Loucy (cell line): ENCODE measurements around the gene TMEM54.

Source experiments
- H2AFZ ChIP-seq: fragments of 200-600 bp; sonication (generic); 2 replicates; pipeline ENCODE4 v1.6.0; 2016; ENCODE audit warnings: antibody characterized with exemption, mild to moderate bottlenecking, low read length, moderate library complexity
- H3F3A ChIP-seq: fragments of 200-600 bp; 2 replicates; pipeline ENCODE4 v1.6.0; 2016; ENCODE audit warnings: antibody characterized with exemption, low read depth, mild to moderate bottlenecking
- H3K27me3 ChIP-seq: fragments of 200-600 bp; sonication (generic); 2 replicates; pipeline ENCODE4 v1.6.1; 2014; ENCODE audit warnings: low read length, mild to moderate bottlenecking; ENCODE audit not compliant: insufficient read depth, poor library complexity, severe bottlenecking
- H3K36me3 ChIP-seq: fragments of 200-600 bp; sonication (generic); 2 replicates; pipeline ENCODE4 v1.6.1; 2016; ENCODE audit warnings: low read length; ENCODE audit not compliant: insufficient read depth
- H3K4me1 ChIP-seq: fragments of 200-600 bp; sonication (generic); 2 replicates; pipeline ENCODE4 v1.5.1; 2014; ENCODE audit warnings: low read length, mild to moderate bottlenecking; ENCODE audit not compliant: insufficient read depth, poor library complexity, severe bottlenecking
- H3K4me2 ChIP-seq: fragments of 200-600 bp; sonication (generic); 2 replicates; pipeline ENCODE4 v1.6.0; 2014; ENCODE audit warnings: antibody characterized with exemption, low read length, low read depth, mild to moderate bottlenecking; ENCODE audit not compliant: poor library complexity, severe bottlenecking
- H3K4me3 ChIP-seq: fragments of 200-600 bp; sonication (generic); 2 replicates; pipeline ENCODE4 v1.5.1; 2014; ENCODE audit warnings: low read length, mild to moderate bottlenecking, mixed read lengths; ENCODE audit not compliant: poor library complexity, severe bottlenecking
- H3K79me2 ChIP-seq: fragments of 200-600 bp; sonication (generic); 2 replicates; pipeline ENCODE4 v1.6.1; 2014; ENCODE audit warnings: low read length; ENCODE audit not compliant: insufficient read depth
- H3K9ac ChIP-seq: fragments of 200-600 bp; sonication (generic); 2 replicates; pipeline ENCODE4 v1.6.0; 2014; ENCODE audit warnings: mild to moderate bottlenecking, low read depth, low read length, moderate library complexity; ENCODE audit not compliant: poor library complexity, severe bottlenecking
- H3K9me2 ChIP-seq: fragments of 200-600 bp; sonication (generic); replicated peaks from 2 replicates; pipeline ENCODE4 v1.6.1; 2016; ENCODE audit warnings: low read depth, low read length, mixed read lengths
- H3K9me3 ChIP-seq: fragments of 200-600 bp; sonication (generic); 2 replicates; pipeline ENCODE4 v1.6.1; 2014; ENCODE audit warnings: mild to moderate bottlenecking, antibody characterized with exemption, low read length, low read depth; ENCODE audit not compliant: insufficient read depth
- H4K20me1 ChIP-seq: fragments of 200-600 bp; sonication (generic); 2 replicates; pipeline ENCODE4 v1.6.0; 2014; ENCODE audit warnings: antibody characterized with exemption, low read length, mild to moderate bottlenecking; ENCODE audit not compliant: insufficient read depth, poor library complexity, severe bottlenecking
- CTCF ChIP-seq: fragments of 200-600 bp; sonication (generic); conservative IDR thresholded peaks from 2 replicates; pipeline ENCODE4 v1.5.1; 2014; ENCODE audit warnings: mild to moderate bottlenecking, antibody characterized with exemption, low read length
- EZH2phosphoT487 ChIP-seq: fragments of 200-600 bp; IDR thresholded peaks from 2 replicates; pipeline ENCODE4 v1.6.1; 2018; ENCODE audit warnings: antibody characterized with exemption, mild to moderate bottlenecking, moderate library complexity, borderline replicate concordance

Gene TMEM54

GRCh38 chr1:32858791-32859190 is 42.4 kb downstream of the TMEM54 start:
- H3K4me1 ChIP-seq, result no peaks in the 10 kb centered on the region
- H3K9me3 ChIP-seq, result no peaks in the 10 kb centered on the region
- no peak for TF ChIP-seq CTCF
- TF ChIP-seq EZH2phosphoT487, result no peak
- H2AFZ ChIP-seq, result no peak overlapping the region
- no peak overlapping the region for H3K4me3 ChIP-seq
- H3K27me3 ChIP-seq, result no peaks in the 10 kb centered on the region
- no peak overlapping the region for H3K9ac ChIP-seq
- H3F3A ChIP-seq, result no peaks in the 10 kb centered on the region
- H3K9me2 ChIP-seq, result no peaks in the 10 kb centered on the region
- H3K79me2 ChIP-seq, result no peaks in the 10 kb centered on the region
- no peaks in the 10 kb centered on the region for H4K20me1 ChIP-seq
- no peak overlapping the region for H3K4me2 ChIP-seq
- peaks cover 75% of the 10 kb centered on the region; the same call in 1 of the 2 replicates for H3K36me3 ChIP-seq

GRCh38 chr1:32858136-32858535 is 43.1 kb downstream of the TMEM54 start:
- Histone ChIP-seq H3K4me1 (no peaks in the 10 kb centered on the region), H3K27me3 (no peaks in the 10 kb centered on the region), H3F3A (no peaks in the 10 kb centered on the region), H3K79me2 (no peaks in the 10 kb centered on the region), H2AFZ (no peak overlapping the region), H4K20me1 (no peaks in the 10 kb centered on the region), H3K4me3 (no peak overlapping the region), H3K9me3 (no peaks in the 10 kb centered on the region), H3K9me2 (no peaks in the 10 kb centered on the region), H3K9ac (no peak overlapping the region), H3K4me2 (no peak overlapping the region), H3K36me3 (peaks cover 71% of the 10 kb centered on the region; the same call in 1 of the 2 replicates)
- TF ChIP-seq CTCF, result no peak
- no peak for TF ChIP-seq EZH2phosphoT487

GRCh38 chr1:32855861-32856617 is 45.1 kb downstream of the TMEM54 start:
- Histone ChIP-seq H3K79me2 (no peaks in the 10 kb centered on the region), H3K4me3 (no peak overlapping the region), H3F3A (no peaks in the 10 kb centered on the region), H3K9me2 (no peaks in the 10 kb centered on the region), H3K36me3 (peaks cover 63% of the 10 kb centered on the region; the same call in 1 of the 2 replicates), H4K20me1 (no peaks in the 10 kb centered on the region), H3K4me2 (no peak overlapping the region), H3K27me3 (no peaks in the 10 kb centered on the region), H3K4me1 (no peaks in the 10 kb centered on the region), H2AFZ (no peak overlapping the region), H3K9ac (no peak overlapping the region), H3K9me3 (no peaks in the 10 kb centered on the region)
- TF ChIP-seq CTCF, result no peak
- no peak for TF ChIP-seq EZH2phosphoT487
